VCaP (cell line): ENCODE results near the gene BCL10.

ENCODE experiments used
- H3K27ac ChIP-seq: fragments of 450-650 bp; 2 replicates; pipeline ENCODE4 v1.5.1; 2017
- CTCF ChIP-seq: fragments of 450-650 bp; conservative IDR thresholded peaks from 2 replicates; pipeline ENCODE4 v1.5.1; 2017; ENCODE audit warnings: mild to moderate bottlenecking, moderate library complexity

The BCL10 gene

GRCh38 chr1:85319491-85319890 is 43.1 kb upstream of the BCL10 start:
- TF ChIP-seq CTCF: no peak
- no peak overlapping the region for H3K27ac ChIP-seq

- H3K27ac ChIP-seq: no peak overlapping the region
- no peak for TF ChIP-seq CTCF
Measured at GRCh38 chr1:85318217-85318616, 41.8 kb upstream of the BCL10 start.

DNA sequence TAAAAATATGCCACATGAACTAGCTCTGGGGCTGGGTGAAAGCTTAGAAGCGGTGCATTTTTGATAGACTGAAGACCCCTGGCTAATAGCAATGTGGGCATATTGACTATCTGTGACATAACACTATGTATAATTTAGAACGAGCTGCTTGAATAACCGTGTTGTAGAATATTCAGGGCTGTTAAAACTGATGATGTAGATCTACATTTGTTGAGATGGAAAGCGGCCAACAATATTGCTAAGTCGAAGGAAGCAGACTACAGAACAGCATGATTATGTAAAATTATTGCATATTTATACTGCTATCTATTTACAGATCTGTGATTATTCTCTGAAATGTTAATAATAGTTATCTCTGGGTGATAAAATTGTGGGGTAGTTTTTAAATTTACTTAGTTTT is 41.1 kb upstream of the BCL10 start:
- no peak overlapping the region for H3K27ac ChIP-seq
- no peak for TF ChIP-seq CTCF

GRCh38 chr1:85316321-85316720 is 39.9 kb upstream of the BCL10 start:
- no peak for TF ChIP-seq CTCF
- no peak overlapping the region for H3K27ac ChIP-seq

DNA sequence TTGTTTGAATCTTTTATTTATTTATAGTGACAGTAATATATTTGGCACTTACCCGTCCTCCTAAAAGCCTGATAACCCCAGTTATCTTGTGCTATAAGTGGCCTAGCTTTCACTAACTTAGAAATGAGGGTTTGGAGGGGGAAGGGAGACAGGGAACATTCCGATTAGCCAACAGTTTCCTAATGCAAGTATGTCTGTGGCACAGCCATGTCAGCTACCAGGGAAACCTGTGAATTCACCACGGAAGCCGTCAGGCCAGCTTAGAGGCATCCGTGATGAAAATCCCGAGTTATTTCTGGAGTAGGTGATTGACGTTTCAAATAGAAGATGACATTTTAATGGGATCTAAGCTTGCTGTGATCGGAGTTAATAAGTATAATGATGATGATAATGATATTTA is 39.4 kb upstream of the BCL10 start:
- no peak for TF ChIP-seq CTCF
- H3K27ac ChIP-seq: no peak overlapping the region

DNA sequence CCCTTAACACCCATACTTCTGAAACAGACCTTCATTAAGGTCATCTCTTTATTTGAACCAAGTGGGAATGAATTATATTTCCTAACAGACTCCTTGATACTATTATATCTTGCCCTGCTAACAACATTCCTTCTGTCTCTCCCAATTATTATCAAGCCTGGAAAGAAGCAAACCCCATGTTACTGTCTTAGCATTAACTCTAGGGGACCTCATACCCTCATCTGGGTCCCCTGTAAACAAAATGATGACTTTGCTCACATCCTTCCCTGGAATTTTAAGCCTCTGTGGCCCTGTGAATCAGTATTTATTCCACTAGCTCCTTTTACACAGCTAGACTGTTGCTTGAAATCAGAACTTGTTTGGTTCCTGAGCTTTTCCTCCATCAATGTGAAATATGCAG is 38.3 kb upstream of the BCL10 start:
- peak overlapping the region; percentile 79 for H3K27ac ChIP-seq
- TF ChIP-seq CTCF: no peak

DNA sequence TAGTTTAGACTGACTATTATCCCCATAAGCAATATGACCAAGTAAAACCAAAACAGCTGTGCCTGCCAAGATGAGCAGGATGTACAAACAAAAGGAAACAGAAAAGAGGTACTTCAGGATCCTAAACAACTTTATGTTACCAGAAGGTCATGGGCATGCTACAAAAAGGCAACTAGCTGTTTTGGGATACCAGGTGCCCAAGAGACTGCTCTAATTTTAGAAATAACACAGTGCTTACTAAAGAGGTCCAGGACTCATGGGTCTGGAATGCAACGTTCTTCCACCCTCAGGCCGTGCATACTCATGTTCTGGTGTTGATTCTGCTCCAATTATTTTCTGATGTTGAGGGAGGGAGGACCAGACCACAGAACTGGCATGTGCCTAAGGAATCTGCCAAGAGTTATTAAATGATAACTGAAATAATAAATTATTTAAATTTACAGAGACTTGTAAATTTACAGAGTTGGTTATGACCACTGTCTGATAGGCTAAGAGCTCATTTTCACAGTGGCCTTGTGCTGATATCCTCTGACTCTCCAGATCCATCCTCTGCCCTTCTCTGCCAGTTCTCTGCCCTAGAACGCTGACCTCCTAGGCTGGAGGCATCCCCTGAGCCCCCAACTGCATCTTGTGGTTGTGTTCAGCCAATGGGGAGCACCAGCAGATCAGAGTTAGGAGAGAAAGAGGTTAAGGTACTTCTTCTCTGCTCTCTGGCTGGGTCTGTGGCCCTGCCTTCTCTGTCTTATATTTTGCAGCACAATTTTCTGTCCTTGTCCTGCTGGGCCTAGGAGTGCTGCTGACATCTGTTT is 37.7 kb upstream of the BCL10 start:
- peak overlapping the region; percentile 79 for H3K27ac ChIP-seq

More for the DNA sequence above, 37.7 kb upstream of the BCL10 start:
- TF ChIP-seq CTCF: no peak
